ENCODE results near the gene AGMO. TPM values are rescaled to one million over a fixed set of nuclear protein-coding genes. Genes with fewer than 3 reads are reported as not detected.
"Not testable (repeated sequence)": the region's sequence is repeated elsewhere in the genome, so short reads cannot be mapped to it uniquely, and the experiment has no call there.

Gene AGMO
- total and polyA plus RNA-seq, 10 of the 15 experiments (the other 5 are each of a cell fraction or from before 2014, with no cell fraction given) = 0.11 to 0.29 TPM; not detected in 8

GRCh38 chr7:15303357-15303756 lies 258.5 kb downstream of the AGMO start (continued):
- no peak for TF ChIP-seq ZNF592 (IDR thresholded peaks at IDR 0.05)

- H3K9ac ChIP-seq (ENCODE audit: control insufficient read depth, insufficient read depth, low read length); POLR2A ChIA-PET; H3K4me3 ChIP-seq; H3K4me1 ChIP-seq (ENCODE audit: control insufficient read depth, insufficient read depth, low read length); intact Hi-C loops (cut with micrococcal nuclease; ENCODE audit: unreplicated experiment); ATAC-seq; CTCF ChIA-PET; DNase-seq (ENCODE audit: low read depth, low spot score); BruUV-seq (replicated peaks); RAD21 ChIA-PET (ENCODE audit: unreplicated experiment); FAIRE-seq; H3K36me3 ChIP-seq (ENCODE audit: control insufficient read depth in 2 of 2, insufficient read depth in 2 of 2, low read length in 1 of 2); H3K27me3 ChIP-seq (replicated peaks in 1 of 2; ENCODE audit: control insufficient read depth in 2 of 2, insufficient read depth in 2 of 2, low read length in 1 of 2); H4K20me1 ChIP-seq (ENCODE audit: control insufficient read depth, insufficient read depth); H3K4me2 ChIP-seq (ENCODE audit: control insufficient read depth, insufficient read depth); SMC1A ChIA-PET (ENCODE audit: uncharacterized antibody, unreplicated experiment); H2AFZ ChIP-seq (ENCODE audit: control insufficient read depth, low read depth, low read length); H3K27ac ChIP-seq (ENCODE audit: control insufficient read depth, insufficient read depth); H3K9me3 ChIP-seq (replicated peaks; ENCODE audit: control insufficient read depth, insufficient read depth, low read length); H3K79me2 ChIP-seq (ENCODE audit: control insufficient read depth, insufficient read depth, low read length): not testable (repeated sequence)
- in situ Hi-C loops (cut with MboI) = loop anchor here (25.0 kb wide), 1 partner anchor 1261 kb away; no protein-coding TSS in a partner anchor
- WGBS (ENCODE audit: insufficient coverage, insufficient replicate concordance, low lambda C conversion rate, missing lambda C conversion rate) = 50% methylated on average over 6 of the region's 6 CpGs
These were observed 260.8 kb downstream of the AGMO start for GRCh38 chr7:15300986-15301385.

GRCh38 chr7:15292138-15292537 lies 269.7 kb downstream of the AGMO start:
- SMC1A ChIA-PET (ENCODE audit: uncharacterized antibody, unreplicated experiment) = no interaction called here
- Histone ChIP-seq H3K4me1 (ENCODE audit: control insufficient read depth, insufficient read depth, low read length) (no peaks in the 10 kb centered on the region), H3K9me3 (replicated peaks; ENCODE audit: control insufficient read depth, insufficient read depth, low read length) (no peaks in the 10 kb centered on the region), H3K36me3 (ENCODE audit: control insufficient read depth in 2 of 2, insufficient read depth in 2 of 2, low read length in 1 of 2) (no peaks in the 10 kb centered on the region), H3K9ac (ENCODE audit: control insufficient read depth, insufficient read depth, low read length) (no peak overlapping the region), H2AFZ (ENCODE audit: control insufficient read depth, low read depth, low read length) (no peak overlapping the region), H3K79me2 (ENCODE audit: control insufficient read depth, insufficient read depth, low read length) (no peaks in the 10 kb centered on the region), H3K4me2 (ENCODE audit: control insufficient read depth, insufficient read depth) (no peak overlapping the region), H4K20me1 (ENCODE audit: control insufficient read depth, insufficient read depth) (no peaks in the 10 kb centered on the region), H3K27ac (ENCODE audit: control insufficient read depth, insufficient read depth) (no peak overlapping the region), H3K27me3 (replicated peaks in 1 of 2; ENCODE audit: control insufficient read depth in 2 of 2, insufficient read depth in 2 of 2, low read length in 1 of 2) (no peaks in the 10 kb centered on the region), H3K4me3 (no peak overlapping the region)
- no peak for ATAC-seq
- 41% methylated on average over 5 of the region's 5 CpGs for WGBS (ENCODE audit: insufficient coverage, insufficient replicate concordance, low lambda C conversion rate, missing lambda C conversion rate)
- RAD21 ChIA-PET (ENCODE audit: unreplicated experiment) = no interaction called here
- CTCF ChIA-PET = no interaction called here
- FAIRE-seq = no peak
- intact Hi-C loops (cut with micrococcal nuclease; ENCODE audit: unreplicated experiment) = no loop called here
- no TSS peak for BruUV-seq (replicated peaks)
- in situ Hi-C loops (cut with MboI) = no loop called here
- DNase-seq (ENCODE audit: low read depth, low spot score) = no peak
- POLR2A ChIA-PET = no interaction called here
- TF ChIP-seq PAX5 (IDR thresholded peaks at IDR 0.05; ENCODE audit: borderline replicate concordance, low read depth, low read length) (no peak), CUX1 (IDR thresholded peaks at IDR 0.05; ENCODE audit: insufficient replicate concordance, low read depth, low read length) (no peak), ZNF217 (IDR thresholded peaks at IDR 0.05) (no peak), ZZZ3 (IDR thresholded peaks at IDR 0.05; ENCODE audit: control insufficient read depth, insufficient read length, low read depth) (no peak), ESRRA (IDR thresholded peaks at IDR 0.05; ENCODE audit: low read length) (no peak), STAT3 (IDR thresholded peaks at IDR 0.05; ENCODE audit: low read depth, low read length) (no peak)

Data from GM12878 (cell line).